ENCODE results near the gene FOS.

FOS gene

GRCh38 chr14:75247939-75248338, 30.7 kb upstream of the FOS start:
- DNase-seq = no peak
- intact Hi-C loops (cut with DNase I) = no loop called here

DNA sequence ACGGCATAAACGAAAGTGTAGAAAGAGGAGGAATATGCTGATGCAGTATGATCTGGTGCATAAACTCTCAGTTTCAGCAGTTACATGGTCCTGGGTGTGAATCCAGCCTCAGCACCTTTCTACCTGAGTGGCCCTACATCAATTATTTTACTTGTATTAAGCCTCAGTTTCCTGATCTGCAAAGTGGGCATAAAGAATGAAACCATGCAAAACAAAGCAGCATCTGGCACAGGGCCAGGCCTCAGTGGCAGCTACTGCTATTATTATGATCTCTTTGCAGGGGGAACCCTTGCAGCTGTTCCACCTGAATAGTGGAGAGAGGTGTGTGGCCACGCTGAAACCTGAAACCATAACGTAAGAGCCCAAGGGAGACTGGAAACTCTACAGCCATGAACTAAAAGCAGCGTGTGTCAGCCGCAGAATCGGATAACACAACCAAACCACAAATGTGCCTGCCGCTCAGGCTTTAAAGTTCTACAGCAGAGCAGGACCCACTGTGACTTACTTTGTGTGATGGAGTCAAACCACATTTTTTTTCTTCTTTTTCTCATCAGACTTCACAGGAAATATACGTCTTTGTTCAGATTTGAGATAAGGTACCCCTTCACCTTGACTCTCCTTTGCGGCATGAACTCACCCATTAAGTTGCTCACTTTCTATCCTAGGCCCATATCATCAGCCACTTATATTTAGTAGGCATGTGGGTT, 29.2 kb upstream of the FOS start:
- no peak for DNase-seq
- intact Hi-C loops (cut with DNase I) = no loop called here

DNA sequence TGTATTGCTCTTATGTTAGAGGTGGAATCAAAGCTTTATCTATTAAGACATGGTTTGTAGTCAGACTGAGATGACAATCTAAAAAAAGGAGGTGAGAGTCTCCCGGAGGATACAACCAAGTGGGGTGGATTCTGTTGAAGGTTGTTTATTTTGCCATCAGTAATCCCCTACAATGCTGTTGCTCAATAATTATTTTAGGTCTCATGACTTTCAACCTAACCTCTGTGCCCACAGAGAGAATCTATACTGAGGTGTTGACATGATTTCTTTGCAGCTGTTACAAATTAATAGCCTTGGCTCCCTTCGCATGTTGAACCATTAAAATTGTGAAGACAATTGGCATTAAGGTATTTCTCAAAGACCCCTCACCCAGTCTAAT, 28.7 kb upstream of the FOS start:
- DNase-seq = no peak
- intact Hi-C loops (cut with DNase I) = no loop called here

DNA sequence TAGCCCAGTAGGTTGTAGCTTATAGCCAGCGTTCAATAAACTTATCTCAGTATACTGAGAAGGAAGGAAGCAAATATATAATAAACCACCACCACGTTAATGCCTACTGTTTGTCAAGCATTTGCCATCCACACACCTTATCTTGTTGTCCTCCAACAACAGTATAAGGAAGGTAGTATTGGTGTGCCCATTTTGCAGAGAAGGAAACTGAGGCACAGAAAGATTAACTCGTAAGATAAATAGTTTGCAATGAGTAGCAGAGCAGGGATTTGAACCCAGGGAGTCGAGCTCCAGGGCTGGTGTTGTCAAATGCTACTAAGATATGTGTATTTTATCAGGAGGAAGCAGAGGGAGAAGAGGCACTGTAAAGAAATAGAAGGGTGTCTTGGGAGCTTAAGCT, 27.8 kb upstream of the FOS start:
- DNase-seq = no peak
- intact Hi-C loops (cut with DNase I) = no loop called here

- DNase-seq = no peak
These were observed 26.3 kb upstream of the FOS start for GRCh38 chr14:75252254-75252837.

DNA sequence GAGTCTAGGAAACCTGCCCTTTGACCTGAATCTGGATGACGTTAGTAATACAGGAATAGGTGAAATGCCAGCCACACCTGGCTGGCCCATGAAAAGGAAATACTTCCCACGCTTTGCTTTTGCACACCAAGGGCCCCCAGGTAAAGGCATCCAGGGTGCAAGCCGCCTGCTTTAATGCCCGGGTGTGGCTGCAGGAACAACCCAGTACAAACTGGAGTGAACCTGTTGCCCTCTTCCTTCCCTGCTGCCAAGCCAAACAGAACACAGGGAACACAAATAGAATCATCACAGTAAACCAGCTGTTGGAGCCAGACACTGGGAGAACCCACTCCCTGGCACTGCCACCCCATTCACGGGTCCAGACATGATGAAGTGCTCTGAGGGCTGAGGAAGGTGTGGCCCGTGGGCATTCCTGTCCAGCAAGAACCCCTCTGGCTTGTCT, 24.2 kb upstream of the FOS start:
- no peak for DNase-seq
- intact Hi-C loops (cut with DNase I) = no loop called here

More at GRCh38 chr14:75252254-75252837, 26.3 kb upstream of the FOS start:
- intact Hi-C loops (cut with DNase I) = no loop called here

- intact Hi-C loops (cut with DNase I) = no loop called here
- DNase-seq = no peak
These were observed 23.6 kb upstream of the FOS start for GRCh38 chr14:75254901-75255584.

GRCh38 chr14:75258079-75258802, 20.4 kb upstream of the FOS start:
- no peak for DNase-seq
- intact Hi-C loops (cut with DNase I) = no loop called here

DNA sequence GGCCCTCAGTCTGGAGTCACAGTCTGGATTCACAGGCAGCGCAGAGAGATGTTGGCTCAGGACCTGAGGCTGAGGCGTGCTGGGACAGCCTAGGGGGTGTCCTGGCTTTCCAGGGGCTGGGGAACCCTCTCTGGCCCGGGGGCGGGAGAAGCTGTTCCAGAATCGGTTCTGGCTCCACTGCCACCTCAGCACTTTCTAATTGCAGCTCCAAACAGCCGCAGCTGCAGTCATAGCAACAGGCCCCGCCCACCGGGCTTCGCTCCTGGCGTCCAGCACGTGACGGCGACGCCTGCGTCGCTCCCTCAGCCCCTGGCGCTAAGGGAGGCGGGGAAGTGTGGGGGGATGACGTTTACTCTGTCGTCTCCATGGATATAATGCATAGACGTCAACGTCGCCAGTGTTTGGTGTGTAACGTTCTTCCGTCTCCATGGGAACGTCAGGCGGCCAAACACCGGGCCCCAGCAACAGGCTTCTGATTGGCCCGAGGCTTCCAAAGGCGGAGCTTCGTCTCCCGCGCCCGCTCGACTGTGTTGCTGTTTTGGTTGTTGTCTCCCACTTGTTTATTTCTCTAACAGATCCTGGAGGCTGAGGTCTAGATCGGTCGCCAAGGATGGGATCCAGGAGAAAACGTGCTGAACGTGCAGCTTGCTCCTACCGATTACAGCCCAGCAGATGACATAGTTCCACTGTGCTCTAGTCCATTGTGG, 19.7 kb upstream of the FOS start:
- intact Hi-C loops (cut with DNase I) = no loop called here
- peak; percentile 97 to 100 (median 99) for DNase-seq

DNA sequence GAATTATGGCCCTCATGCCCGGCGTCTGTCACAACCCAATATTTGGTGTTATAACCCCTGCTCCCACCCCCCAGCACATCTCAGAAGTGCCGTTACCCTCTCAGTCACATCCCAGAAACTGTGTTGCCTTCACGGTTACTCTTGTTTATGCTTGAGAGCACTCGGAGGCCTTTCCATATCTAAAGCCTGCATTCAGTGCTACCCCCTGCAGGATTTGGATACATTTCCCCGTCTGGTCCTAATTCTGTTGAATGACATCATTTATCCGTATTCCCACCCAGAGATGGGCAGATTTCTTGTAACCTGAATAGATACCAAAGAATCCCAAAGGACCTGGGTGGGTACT, 19.1 kb upstream of the FOS start:
- intact Hi-C loops (cut with DNase I) = no loop called here
- DNase-seq = peak in 2 of 42 donors; percentile 25 to 35

- intact Hi-C loops (cut with DNase I) = no loop called here
- no peak for DNase-seq
These were observed 18.4 kb upstream of the FOS start for GRCh38 chr14:75260025-75260763.

DNA sequence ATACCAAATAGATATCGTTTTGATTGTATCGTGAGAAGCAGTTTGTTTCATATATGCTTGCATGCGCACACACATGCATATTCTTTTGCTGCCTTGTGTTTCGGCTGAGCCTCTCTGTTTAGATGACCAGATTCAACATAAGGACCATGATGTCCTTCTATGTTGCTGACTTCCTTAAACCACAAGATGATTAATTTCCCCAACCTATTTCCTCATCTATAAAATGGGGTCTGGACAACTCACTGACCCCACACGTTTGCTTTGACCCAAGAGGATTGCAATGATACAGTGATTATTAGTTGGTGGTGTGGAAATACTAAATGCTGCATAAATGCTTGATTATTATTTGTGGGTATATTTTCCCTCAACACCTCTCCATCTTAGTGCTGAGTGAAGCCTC, 16.8 kb upstream of the FOS start:
- no peak for DNase-seq
- intact Hi-C loops (cut with DNase I) = no loop called here

DNA sequence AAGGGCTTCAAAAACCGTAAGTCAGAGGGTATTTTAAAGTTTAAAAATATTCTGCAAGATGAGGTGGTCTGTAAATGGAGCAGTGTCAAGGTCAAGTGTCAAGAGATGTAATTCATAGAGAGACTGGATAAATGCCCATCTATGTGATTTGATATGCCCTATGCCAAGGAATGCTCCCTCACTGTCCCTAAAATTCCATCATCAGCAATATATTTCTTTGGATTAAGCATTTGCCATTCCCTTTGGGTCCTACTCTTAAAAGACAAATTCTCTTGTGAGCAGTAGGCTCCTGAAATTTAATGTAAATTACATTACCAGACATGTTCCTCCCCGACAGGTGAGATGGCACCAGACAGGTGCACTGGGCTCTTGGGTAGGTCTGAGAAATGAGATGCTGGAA, 16.0 kb upstream of the FOS start:
- no peak for DNase-seq
- intact Hi-C loops (cut with DNase I) = no loop called here

- no peak for DNase-seq
- intact Hi-C loops (cut with DNase I) = no loop called here
These were observed 14.6 kb upstream of the FOS start for GRCh38 chr14:75264036-75264435.

- no peak for DNase-seq
These were observed 11.4 kb upstream of the FOS start for GRCh38 chr14:75267141-75267721.

DNA sequence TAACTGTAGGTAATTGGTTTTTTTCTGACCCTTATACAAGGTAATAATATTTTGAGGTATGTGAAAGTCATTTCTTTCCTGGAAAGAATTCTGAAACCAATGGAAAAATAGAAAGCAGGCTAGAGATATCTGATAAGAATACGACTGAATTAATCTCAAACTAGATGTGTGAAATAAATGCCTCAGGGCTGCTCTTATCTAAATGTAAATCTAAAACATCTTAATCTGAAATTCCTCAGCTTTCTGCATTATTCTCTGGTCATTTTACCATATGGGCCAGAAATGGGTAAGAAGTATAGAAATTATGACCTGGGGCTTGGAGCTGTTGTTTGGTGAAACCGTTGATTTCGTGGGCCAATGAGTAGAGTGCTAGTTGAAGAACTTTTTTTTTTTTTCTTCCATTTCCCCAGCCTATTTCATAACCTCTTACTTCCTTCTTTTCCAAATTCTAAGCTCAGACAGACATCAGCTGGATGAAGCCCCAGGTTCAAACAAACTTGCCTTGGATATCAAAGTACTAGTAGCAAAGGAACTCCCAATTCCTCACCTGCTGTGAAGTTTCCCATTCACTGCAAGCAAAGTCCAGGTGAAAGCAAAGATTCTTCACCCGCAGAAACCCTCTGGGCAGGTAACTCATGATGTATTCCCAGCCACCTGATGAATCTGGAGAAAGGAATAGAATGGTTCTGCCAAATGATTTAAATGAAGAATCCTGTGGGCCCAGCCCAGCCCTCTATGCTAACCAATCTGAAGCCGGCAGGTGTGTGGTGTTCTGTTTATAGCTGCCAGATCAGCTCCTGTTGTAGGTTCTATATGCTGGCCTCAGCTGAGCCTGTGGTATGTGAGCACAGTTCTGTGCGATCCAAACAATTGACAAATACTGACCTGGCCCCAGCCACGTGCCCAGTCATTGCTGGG, 9.7 kb upstream of the FOS start:
- DNase-seq = no peak
- intact Hi-C loops (cut with DNase I) = no loop called here

More at GRCh38 chr14:75267141-75267721, 11.4 kb upstream of the FOS start:
- intact Hi-C loops (cut with DNase I) = no loop called here

- intact Hi-C loops (cut with DNase I) = no loop called here
- peak in 1 of 42 donors; percentile 22 for DNase-seq
These were observed 7.1 kb upstream of the FOS start for GRCh38 chr14:75271514-75271913.

Data from head of caudate nucleus (tissue), 42 donors.